Transverse colon (tissue), 3 donors: ENCODE results near the gene PUM2.

Experiments used
- POLR2A ChIP-seq: fragments of 450-650 bp; IDR thresholded peaks from one replicate; pipeline ENCODE4 v1.6.1; 2016; ENCODE audit warnings: antibody characterized with exemption, mild to moderate bottlenecking, moderate library complexity
- TF ChIP-seq, protein P1 (sequence below), 5 experiments: fragments of 200-600 bp in 3 of 5; fragments of 450-650 bp in 2 of 5; sonication (generic) in 3 of 5; IDR thresholded peaks; 1 replicate in 2 of 5; 2 replicates in 3 of 5; pipeline ENCODE4 v1.5.1; 2016 to 2017; ENCODE audit warnings: antibody characterized with exemption in 5 of 5, inconsistent platforms in 3 of 5, mild to moderate bottlenecking in 2 of 5, moderate library complexity in 1 of 5

DNA sequence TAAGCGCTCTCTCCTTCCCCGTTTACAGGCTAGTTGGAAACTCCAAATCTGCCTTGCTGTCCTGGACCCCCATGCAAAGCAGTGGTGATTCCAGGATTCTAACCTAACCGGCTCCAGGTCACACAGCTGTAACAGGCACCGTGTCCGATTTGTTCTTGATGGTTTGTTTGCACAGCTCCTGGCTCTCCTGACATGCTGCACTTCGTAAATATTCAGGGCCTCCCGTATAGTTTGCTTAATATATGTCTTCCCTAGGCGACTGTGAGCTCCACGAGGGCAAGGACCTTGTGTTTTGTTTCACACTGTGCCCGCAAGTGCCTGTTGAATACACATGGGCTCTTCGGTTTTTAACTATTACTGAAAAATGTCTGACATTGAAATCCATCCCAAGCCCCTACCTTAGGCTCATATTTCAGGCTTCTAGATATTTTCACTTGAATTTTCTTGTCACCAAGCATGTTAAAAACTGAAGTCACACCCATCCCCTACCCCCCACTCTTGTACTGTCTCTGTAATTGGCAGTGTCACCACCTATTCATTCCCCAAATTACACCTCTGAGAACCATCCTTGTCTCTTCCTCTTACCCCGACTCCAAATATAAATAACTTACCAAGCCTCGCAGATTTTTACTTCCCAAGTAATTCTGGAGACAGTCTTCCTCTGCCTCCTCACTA is 1.0 kb upstream of the PUM2 start:
- TF ChIP-seq, protein P1, sequence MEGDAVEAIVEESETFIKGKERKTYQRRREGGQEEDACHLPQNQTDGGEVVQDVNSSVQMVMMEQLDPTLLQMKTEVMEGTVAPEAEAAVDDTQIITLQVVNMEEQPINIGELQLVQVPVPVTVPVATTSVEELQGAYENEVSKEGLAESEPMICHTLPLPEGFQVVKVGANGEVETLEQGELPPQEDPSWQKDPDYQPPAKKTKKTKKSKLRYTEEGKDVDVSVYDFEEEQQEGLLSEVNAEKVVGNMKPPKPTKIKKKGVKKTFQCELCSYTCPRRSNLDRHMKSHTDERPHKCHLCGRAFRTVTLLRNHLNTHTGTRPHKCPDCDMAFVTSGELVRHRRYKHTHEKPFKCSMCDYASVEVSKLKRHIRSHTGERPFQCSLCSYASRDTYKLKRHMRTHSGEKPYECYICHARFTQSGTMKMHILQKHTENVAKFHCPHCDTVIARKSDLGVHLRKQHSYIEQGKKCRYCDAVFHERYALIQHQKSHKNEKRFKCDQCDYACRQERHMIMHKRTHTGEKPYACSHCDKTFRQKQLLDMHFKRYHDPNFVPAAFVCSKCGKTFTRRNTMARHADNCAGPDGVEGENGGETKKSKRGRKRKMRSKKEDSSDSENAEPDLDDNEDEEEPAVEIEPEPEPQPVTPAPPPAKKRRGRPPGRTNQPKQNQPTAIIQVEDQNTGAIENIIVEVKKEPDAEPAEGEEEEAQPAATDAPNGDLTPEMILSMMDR (IDR thresholded peaks at IDR 0.05) = no peak
- no peak for TF ChIP-seq POLR2A
